H9 (cell line): ENCODE results near the gene LASP1. TPM values are rescaled to one million over a fixed set of nuclear protein-coding genes. Genes with fewer than 3 reads are reported as not detected.

Source experiments
- DNase-seq: peaks from one replicate; pipeline ENCODE4 v3.0.0-alpha.2; 2017
- H2AFZ ChIP-seq: one replicate; pipeline ENCODE4 v1.6.1; 2013; ENCODE audit warnings: mild to moderate bottlenecking, low read length, control low read depth, moderate library complexity
- H2AK5ac ChIP-seq: 2 replicates; pipeline ENCODE4 v1.6.1; 2013; ENCODE audit warnings: low read length, control low read depth, mixed read lengths; ENCODE audit not compliant: insufficient read length
- H2BK120ac ChIP-seq: one replicate; pipeline ENCODE4 v1.6.1; 2013; ENCODE audit warnings: low read depth, mild to moderate bottlenecking, low read length, control low read depth, inconsistent platforms; ENCODE audit not compliant: poor library complexity, severe bottlenecking
- H2BK12ac ChIP-seq: 2 replicates; pipeline ENCODE4 v1.6.1; 2013; ENCODE audit warnings: low read length, control low read depth, mixed read lengths, low read depth; ENCODE audit not compliant: insufficient read length
- H2BK15ac ChIP-seq: 2 replicates; pipeline ENCODE4 v1.6.1; 2013; ENCODE audit warnings: low read depth, low read length, control low read depth
- H2BK20ac ChIP-seq: one replicate; pipeline ENCODE4 v1.6.1; 2013; ENCODE audit warnings: low read depth, mild to moderate bottlenecking, low read length, control low read depth, inconsistent platforms; ENCODE audit not compliant: poor library complexity, severe bottlenecking
- H2BK5ac ChIP-seq: 2 replicates; pipeline ENCODE4 v1.6.1; 2013; ENCODE audit warnings: low read length, control low read depth, mixed read lengths; ENCODE audit not compliant: insufficient read length
- H3K14ac ChIP-seq: 2 replicates; pipeline ENCODE4 v1.6.1; 2013; ENCODE audit warnings: low read length, control low read depth; ENCODE audit not compliant: insufficient read depth
- H3K18ac ChIP-seq: 2 replicates; pipeline ENCODE4 v1.6.1; 2013; ENCODE audit warnings: low read depth, mild to moderate bottlenecking, mixed read lengths, low read length, control low read depth; ENCODE audit not compliant: insufficient read length
- H3K23ac ChIP-seq: 2 replicates; pipeline ENCODE4 v1.6.1; 2013; ENCODE audit warnings: low read length, control low read depth, mixed read lengths, low read depth; ENCODE audit not compliant: insufficient read length
- H3K23me2 ChIP-seq: 2 replicates; pipeline ENCODE4 v1.6.1; 2013; ENCODE audit warnings: low read depth, mild to moderate bottlenecking, mixed read lengths, low read length, control low read depth; ENCODE audit not compliant: insufficient read length, poor library complexity, severe bottlenecking
- H3K27ac ChIP-seq: 2 replicates; pipeline ENCODE4 v1.5.1; 2013; ENCODE audit warnings: low read length, control low read depth, mixed read lengths, low read depth; ENCODE audit not compliant: insufficient read length
- H3K27me3 ChIP-seq: 2 replicates; pipeline ENCODE4 v1.6.1; 2013; ENCODE audit warnings: low read length, control low read depth, inconsistent platforms; ENCODE audit not compliant: insufficient read depth
- H3K4ac ChIP-seq: 2 replicates; pipeline ENCODE4 v1.6.1; 2013; ENCODE audit warnings: low read depth, mild to moderate bottlenecking, control low read depth, inconsistent platforms, low read length, moderate library complexity
- H3K4me1 ChIP-seq: 2 replicates; pipeline ENCODE4 v1.6.1; 2013; ENCODE audit warnings: low read length, control low read depth, inconsistent platforms; ENCODE audit not compliant: insufficient read depth
- H3K4me2 ChIP-seq: 2 replicates; pipeline ENCODE4 v1.6.1; 2013; ENCODE audit warnings: low read length, control low read depth, mixed read lengths; ENCODE audit not compliant: insufficient read length, insufficient read depth
- H3K56ac ChIP-seq: 2 replicates; pipeline ENCODE4 v1.6.1; 2013; ENCODE audit warnings: low read depth, mild to moderate bottlenecking, mixed read lengths, low read length, control low read depth; ENCODE audit not compliant: insufficient read length
- H3K79me1 ChIP-seq: 2 replicates; pipeline ENCODE4 v1.6.1; 2013; ENCODE audit warnings: low read depth, mild to moderate bottlenecking, moderate library complexity, low read length, control low read depth, inconsistent platforms; ENCODE audit not compliant: insufficient read depth, poor library complexity, severe bottlenecking
- H3K79me2 ChIP-seq: 2 replicates; pipeline ENCODE4 v1.6.1; 2013; ENCODE audit warnings: low read length, control low read depth, inconsistent platforms; ENCODE audit not compliant: insufficient read depth
- H3K9ac ChIP-seq: 2 replicates; pipeline ENCODE4 v1.6.1; 2013; ENCODE audit warnings: low read length, control low read depth, mixed read lengths; ENCODE audit not compliant: insufficient read length; ENCODE audit errors: extremely low read depth
- H3K9me3 ChIP-seq: one replicate; pipeline ENCODE4 v1.6.1; 2013; ENCODE audit warnings: low read depth, low read length, inconsistent platforms; ENCODE audit not compliant: control insufficient read depth
- H3T11ph ChIP-seq: one replicate; pipeline ENCODE4 v1.6.1; 2013; ENCODE audit warnings: mild to moderate bottlenecking, low read length, control low read depth, inconsistent platforms
- H4K20me1 ChIP-seq: one replicate; pipeline ENCODE4 v1.6.1; 2013; ENCODE audit not compliant: control insufficient read depth, insufficient read length, insufficient read depth
- H4K5ac ChIP-seq: 2 replicates; pipeline ENCODE4 v1.6.1; 2013; ENCODE audit warnings: low read depth, mild to moderate bottlenecking, mixed read lengths, low read length, control low read depth; ENCODE audit not compliant: insufficient read length
- H4K8ac ChIP-seq: replicated peaks from 2 replicates; pipeline ENCODE4 v1.6.1; 2013; ENCODE audit warnings: low read length, control low read depth, mixed read lengths, low read depth; ENCODE audit not compliant: insufficient read length
- H4K91ac ChIP-seq: 2 replicates; pipeline ENCODE4 v1.6.1; 2013; ENCODE audit warnings: low read depth, mild to moderate bottlenecking, moderate library complexity, mixed read lengths, low read length, control low read depth; ENCODE audit not compliant: insufficient read length
- H3K27ac Mint-ChIP-seq, 3 experiments: 2 replicates in 2 of 3; 3 replicates in 1 of 3; pipeline ENCODE4 v1.8.0; 2020 to 2021; ENCODE audit warnings: mixed read lengths in 3 of 3, mild to moderate bottlenecking in 1 of 3, moderate library complexity in 1 of 3
- H3K27me3 Mint-ChIP-seq: 2 replicates; pipeline ENCODE4 v1.8.0; 2021; ENCODE audit warnings: low read depth, mild to moderate bottlenecking, moderate library complexity, mixed read lengths
- H3K36me3 Mint-ChIP-seq, 3 experiments: 2 replicates in 2 of 3; 3 replicates in 1 of 3; pipeline ENCODE4 v1.8.0; 2020 to 2021; ENCODE audit warnings: low read depth in 3 of 3, mixed read lengths in 3 of 3; ENCODE audit not compliant: insufficient read depth in 1 of 3
- H3K4me1 Mint-ChIP-seq, 2 experiments: 2 replicates each; pipeline ENCODE4 v1.8.0; 2020; ENCODE audit warnings: mixed read lengths in 2 of 2
- H3K4me3 Mint-ChIP-seq, 2 experiments: 2 replicates in 1 of 2; 3 replicates in 1 of 2; pipeline ENCODE4 v1.8.0; 2020 to 2021; ENCODE audit warnings: mild to moderate bottlenecking in 2 of 2, mixed read lengths in 2 of 2, moderate library complexity in 1 of 2
- H3K9me3 Mint-ChIP-seq, 2 experiments: 2 replicates in 1 of 2; 3 replicates in 1 of 2; pipeline ENCODE4 v1.8.0; 2020; ENCODE audit warnings: mild to moderate bottlenecking in 2 of 2, mixed read lengths in 2 of 2, moderate library complexity in 1 of 2
- WGBS: extraction: QIAGEN DNeasy Blood & Tissue Kit; methylation state at CpG from one replicate; pipeline ENCODE4 v1.1.7; 2013; ENCODE audit warnings: missing lambda C conversion rate, low lambda C conversion rate, mixed read lengths; ENCODE audit not compliant: insufficient read length; ENCODE audit errors: extremely low coverage; 5-methylcytosine and 5-hydroxymethylcytosine counted together
- total RNA-seq: library from RNA; stranded (reverse); gene quantifications from 2 replicates; pipeline ENCODE4 v1.2.1, GENCODE V29; 2021
- TF ChIP-seq, protein P1 (sequence below): fragments of 200-600 bp; sonication (generic); conservative IDR thresholded peaks from 3 replicates; pipeline ENCODE4 v1.8.0; 2021; ENCODE audit warnings: antibody characterized with exemption, mild to moderate bottlenecking

The LASP1 gene
- total RNA-seq, 1 experiment from 2014 or later = 121 TPM

DNA sequence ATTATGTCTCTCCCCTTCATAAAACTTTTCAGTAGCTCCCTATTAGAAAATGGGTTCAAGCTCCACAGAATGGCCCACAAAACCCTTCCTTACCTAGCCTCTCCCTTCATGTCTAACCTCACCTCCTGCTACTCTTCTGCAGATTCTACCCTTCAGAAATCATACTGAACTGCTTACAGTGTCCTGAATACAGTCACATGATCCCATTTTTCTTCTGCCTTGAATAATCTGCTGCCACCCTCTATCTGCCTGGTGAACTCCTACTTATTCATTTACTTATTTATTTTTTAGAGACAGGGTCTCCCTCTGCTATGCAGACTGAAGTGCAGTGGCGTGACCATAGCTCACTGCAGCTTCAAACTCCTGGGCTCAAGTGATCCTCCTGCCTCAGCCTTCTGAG, 70.5 kb downstream of the LASP1 start:
- no peak overlapping the region for H3K4me2 ChIP-seq
- no peaks in the 10 kb centered on the region for H3K79me2 ChIP-seq
- Mint-ChIP-seq H3K4me3 (no peak overlapping the region), H3K27ac (no peak overlapping the region), H3K9me3 (no peaks in the 10 kb centered on the region), H3K36me3 (no peaks in the 10 kb centered on the region), H3K27me3 (peaks cover 3% of the 10 kb centered on the region; the same call in 1 of the 2 replicates), H3K4me1 (peaks cover 5 to 6% of the 10 kb centered on the region in 2 experiments)
- no peak overlapping the region for H2AFZ ChIP-seq
- H4K5ac ChIP-seq = no peak overlapping the region
- no peak overlapping the region for H3K23ac ChIP-seq
- DNase-seq = no peak
- no peak overlapping the region for H2BK12ac ChIP-seq
- no CpG with 5 or more reads among the region's 1 CpG for WGBS
- no peak overlapping the region for H4K91ac ChIP-seq
- H4K20me1 ChIP-seq = no peaks in the 10 kb centered on the region
- H3T11ph ChIP-seq = no peak overlapping the region
- H3K27me3 ChIP-seq = no peaks in the 10 kb centered on the region
- 0 out of 2 replicates have a peak, but pooled peaks cover 2% of the 10 kb centered on the region for H3K4me1 ChIP-seq
- H2BK120ac ChIP-seq = no peak overlapping the region
- no peak overlapping the region for H2AK5ac ChIP-seq
- H2BK20ac ChIP-seq = no peak overlapping the region
- H4K8ac ChIP-seq = no peak overlapping the region
- H2BK15ac ChIP-seq = no peak overlapping the region
- H3K27ac ChIP-seq = no peak overlapping the region
- TF ChIP-seq, protein P1, sequence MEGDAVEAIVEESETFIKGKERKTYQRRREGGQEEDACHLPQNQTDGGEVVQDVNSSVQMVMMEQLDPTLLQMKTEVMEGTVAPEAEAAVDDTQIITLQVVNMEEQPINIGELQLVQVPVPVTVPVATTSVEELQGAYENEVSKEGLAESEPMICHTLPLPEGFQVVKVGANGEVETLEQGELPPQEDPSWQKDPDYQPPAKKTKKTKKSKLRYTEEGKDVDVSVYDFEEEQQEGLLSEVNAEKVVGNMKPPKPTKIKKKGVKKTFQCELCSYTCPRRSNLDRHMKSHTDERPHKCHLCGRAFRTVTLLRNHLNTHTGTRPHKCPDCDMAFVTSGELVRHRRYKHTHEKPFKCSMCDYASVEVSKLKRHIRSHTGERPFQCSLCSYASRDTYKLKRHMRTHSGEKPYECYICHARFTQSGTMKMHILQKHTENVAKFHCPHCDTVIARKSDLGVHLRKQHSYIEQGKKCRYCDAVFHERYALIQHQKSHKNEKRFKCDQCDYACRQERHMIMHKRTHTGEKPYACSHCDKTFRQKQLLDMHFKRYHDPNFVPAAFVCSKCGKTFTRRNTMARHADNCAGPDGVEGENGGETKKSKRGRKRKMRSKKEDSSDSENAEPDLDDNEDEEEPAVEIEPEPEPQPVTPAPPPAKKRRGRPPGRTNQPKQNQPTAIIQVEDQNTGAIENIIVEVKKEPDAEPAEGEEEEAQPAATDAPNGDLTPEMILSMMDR = no peak
- no peaks in the 10 kb centered on the region for H3K9me3 ChIP-seq
- no peak overlapping the region for H3K18ac ChIP-seq
- no peak overlapping the region for H2BK5ac ChIP-seq
- H3K56ac ChIP-seq = no peak overlapping the region
- no peaks in the 10 kb centered on the region for H3K23me2 ChIP-seq
- H3K9ac ChIP-seq = no peak overlapping the region
- no peak overlapping the region for H3K4ac ChIP-seq
- H3K14ac ChIP-seq = no peak overlapping the region
- H3K79me1 ChIP-seq = no peaks in the 10 kb centered on the region
